NCI-H345 (cell line): ENCODE measurements around the gene CPN2.

Experiments
- DNase-seq: peaks from one replicate; lab custom pipeline; 2025; lab: John Stamatoyannopoulos, UW

CPN2 gene

DNA sequence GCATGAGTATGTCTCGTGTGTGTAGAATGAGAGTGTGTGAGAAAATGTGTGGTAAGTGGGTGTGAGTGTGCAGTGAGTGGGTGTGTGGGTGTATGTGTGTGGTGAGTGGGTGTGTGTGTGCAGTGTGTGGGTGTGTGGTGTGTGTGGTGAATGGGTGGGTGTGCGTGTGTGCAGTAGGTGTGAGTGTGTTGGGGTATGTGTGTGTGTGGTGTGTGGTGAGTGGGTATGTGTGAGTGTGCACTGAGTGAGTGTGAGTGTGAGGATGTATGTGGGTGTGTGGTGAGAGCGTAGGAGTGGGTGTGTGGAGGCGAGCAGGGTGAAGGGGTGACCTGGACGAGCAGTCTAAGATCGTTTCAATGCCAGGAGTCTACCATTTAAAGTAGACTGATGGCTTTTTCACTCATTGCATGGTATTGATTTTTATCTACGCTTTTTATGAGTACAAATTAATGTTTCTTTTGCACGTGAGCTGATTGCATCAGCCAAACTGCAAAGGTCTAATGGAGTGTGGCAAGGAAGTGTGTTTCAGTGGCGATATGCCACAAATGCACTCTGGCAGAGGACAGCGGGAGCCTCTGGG lies 1.6 kb upstream of the CPN2 start:
- DNase-seq, result no peak

DNA sequence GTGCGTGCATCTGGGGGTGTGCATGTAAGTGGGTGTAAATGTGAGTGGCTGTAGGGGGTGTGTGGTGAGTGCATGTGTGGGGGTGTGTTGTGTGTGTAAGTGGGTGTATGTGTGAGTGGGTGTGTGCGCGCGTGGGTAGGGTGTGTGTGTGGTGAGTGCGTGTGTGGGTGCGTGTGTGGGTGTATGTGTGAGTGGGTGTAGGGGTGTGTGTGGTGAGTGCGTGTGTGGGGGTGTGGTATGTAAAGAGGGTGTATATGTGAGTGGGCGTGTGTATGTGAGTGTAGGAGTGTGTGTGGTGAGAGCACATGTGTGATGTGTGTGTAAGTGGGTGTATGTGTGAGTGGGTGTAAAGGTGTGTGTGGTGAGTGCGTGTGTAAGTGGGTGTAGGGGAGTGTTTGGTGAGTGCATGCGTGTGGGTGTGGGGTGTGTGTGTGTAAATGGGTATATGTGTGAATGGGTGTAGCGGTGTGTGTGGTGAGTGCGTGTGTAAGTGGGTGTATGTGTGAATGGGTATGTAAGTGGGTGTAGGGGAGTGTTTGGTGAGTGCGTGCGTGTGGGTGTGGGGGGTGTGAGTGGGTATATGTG lies 916 bp upstream of the CPN2 start:
- no peak for DNase-seq

DNA sequence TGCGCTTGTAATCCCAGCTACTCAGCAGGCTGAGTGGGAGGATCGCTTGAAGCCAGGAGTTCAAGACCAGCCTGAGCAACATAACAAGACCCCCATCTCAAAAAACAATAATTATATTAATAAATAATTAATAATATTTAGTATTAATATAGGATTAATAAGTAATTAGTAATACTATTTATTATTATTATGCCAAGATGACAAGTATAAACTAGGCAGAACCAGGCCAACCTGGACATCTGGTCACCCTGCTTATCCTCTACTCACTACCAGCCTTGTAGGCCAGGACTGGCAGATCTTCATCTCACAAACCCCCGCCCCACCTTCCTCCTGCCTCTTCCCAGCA lies 429 bp downstream of the CPN2 start:
- no peak for DNase-seq

DNA sequence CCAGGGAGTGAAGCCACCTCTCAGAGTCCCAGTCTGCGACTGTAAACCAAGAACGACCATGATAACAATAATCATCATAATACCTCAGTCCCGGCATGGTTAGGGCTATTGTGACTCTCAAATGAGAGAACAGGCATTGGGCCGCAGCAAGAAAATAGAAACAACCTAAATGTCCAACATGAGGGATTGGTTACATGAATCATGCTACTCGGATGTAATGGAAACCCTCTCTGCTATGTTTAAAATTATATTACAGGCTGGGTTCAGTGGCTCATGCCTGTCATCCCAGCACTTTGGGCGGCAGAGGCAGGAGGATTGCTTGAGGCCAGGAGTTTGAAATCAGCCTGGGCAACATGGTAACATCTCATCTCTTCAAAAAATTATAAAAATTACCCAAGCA lies 2.8 kb downstream of the CPN2 start:
- DNase-seq, result no peak

DNA sequence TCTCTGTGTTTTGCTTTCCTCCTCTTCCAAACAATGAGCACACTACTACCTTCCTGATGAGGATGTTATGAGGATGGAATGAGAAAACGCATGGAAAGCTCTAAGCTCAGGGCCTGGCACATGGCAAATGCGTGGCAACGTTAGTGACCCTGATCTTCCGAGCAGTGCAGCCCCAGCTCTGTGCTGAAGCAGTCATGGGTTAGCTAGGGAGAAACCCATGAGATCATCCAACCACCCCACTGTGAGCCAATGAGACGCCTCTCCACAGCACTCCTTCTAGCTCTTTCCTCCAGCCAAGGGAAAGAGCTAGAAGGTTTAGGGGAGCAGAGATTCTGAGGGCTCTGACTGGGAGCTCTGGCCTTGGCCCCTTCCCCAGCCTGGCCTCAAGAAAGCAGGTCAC lies 4.5 kb downstream of the CPN2 start:
- DNase-seq, result no peak

DNA sequence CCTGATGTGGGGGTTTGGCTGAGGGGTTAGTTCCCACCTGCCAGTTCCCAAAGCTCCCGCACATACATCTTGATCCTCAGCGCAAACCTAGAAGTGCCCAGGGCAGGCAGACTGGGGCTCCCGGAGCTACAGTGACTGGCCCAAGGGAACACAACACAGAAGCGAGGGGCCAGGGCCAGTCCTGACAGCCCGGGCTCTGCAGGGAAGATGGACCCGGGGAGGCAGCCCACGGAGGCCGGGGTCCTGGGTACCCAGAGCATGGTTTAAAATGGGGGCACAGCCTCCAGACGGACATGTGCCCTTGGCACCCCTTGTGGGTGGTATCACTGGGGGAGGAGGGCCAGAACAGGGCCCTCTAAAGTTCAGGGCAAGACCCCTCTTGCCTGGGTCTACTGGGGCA lies 5.1 kb downstream of the CPN2 start:
- no peak for DNase-seq

DNA sequence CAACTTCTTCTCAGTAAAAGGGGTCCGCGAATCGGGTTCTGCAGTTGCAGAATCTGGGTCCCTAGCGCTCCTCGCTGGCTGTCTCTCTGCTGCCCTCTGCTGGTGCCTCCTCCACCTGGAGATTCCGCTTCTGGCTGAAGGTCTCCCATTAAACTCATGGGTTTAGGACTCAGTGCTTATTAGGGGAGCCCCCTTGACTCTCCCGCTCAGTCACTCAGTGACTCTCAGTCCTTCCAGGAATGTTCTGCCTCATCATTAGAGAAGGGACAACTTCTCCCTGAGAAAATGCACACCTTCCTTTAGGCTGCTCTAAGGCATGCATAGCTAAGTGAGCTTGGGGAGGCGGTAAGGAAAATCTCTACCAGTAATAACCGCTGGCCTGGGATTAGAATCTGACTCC lies 7.1 kb downstream of the CPN2 start:
- DNase-seq, result peak; percentile 66

DNA sequence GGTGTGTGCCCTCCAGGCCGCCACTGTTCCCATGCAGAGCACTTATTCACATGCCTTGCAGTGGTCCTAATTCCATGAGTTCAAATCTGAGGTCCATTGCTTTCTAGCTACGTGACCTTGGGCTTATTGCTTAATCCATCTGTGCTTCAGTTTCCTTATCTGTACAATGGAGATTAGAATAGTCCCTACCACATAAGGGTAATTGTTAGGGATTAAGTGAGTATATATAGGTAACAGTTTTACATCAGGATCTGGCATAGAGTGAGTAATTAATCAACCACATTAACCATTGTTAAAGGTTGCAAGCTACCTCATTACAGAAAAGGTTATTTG lies 7.6 kb downstream of the CPN2 start:
- no peak for DNase-seq

DNA sequence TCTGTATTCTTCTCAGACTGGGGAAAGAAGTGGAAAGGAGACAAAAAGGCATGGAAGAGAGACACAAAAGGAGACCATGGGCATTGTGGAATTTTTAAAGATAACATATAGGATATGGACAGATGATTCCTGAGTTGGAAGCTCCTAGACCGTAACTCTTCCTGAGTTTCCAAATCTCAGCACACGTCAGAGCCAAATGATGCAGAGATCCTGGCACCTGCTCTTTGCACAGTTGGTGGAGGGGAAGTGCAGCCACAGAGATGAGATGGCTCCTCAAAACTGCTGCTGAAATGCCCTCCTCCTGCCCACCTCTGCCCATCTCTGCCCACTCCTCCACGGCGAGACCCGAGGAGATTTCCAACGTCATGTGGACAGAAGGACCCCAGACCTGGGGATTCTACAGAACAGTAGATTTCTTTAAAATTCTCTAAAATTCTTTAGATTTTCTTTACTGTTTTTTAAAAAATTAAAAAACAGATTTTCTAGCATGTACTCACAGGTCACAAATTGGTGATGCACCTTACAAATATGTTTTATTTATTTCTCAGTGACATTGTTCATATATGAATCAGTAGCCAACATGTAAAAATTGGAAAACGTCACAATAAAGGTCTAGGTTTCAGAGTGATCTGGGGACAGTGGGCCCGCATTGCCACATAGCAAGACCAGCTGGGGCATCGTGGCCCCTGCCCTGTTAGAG lies 8.1 kb downstream of the CPN2 start:
- no peak for DNase-seq

DNA sequence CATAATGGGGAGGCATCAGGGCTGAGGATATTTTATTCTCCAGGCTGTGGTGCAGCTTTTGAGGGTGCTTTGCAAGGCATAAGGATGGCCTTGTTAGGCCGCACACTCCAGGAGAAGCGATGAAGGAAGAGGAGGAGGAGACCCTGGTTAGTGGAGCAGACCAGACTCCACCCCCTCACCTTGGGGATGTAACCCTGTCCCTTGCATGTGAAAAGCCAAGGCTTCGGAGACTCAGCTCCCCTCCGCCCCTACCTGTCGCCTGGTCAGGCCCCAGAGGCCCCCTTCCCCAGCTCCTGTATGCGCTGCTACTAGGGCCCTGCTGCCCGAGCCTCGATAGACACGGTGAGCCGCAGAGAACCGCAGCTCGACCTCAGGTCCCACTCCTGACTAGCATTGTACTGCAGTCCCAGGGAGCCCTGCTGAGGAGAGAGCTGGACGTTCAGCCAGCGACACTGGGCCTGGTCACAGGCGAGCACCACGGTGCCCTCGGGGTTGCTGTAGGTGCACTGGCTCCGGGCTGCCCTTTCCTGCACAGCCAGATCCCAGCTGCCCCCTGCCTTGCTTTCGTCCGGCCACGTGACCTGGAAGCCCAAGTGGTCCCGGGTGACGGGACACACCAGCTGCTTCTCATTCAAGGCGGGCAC lies 10.2 kb downstream of the CPN2 start:
- DNase-seq, result no peak

DNA sequence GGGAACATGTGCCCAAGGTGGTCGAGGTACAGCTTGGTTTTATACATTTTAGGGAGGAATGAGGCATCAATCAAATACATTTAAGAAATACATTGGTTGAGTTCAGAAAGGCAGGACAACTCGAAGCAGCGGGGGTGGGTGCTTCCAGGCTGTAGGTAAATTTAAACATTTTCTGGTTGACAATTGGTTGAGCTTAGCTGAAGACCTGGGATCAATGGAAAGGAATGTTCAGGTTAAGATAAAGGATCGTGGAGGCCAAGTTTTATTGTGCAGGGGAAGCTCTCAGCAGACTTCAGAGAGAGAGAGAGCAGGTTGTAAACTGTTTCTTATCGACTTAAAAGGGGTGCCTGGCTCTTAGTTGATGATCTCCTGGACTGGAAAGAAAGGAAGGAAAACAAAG lies 11.3 kb downstream of the CPN2 start:
- no peak for DNase-seq

DNA sequence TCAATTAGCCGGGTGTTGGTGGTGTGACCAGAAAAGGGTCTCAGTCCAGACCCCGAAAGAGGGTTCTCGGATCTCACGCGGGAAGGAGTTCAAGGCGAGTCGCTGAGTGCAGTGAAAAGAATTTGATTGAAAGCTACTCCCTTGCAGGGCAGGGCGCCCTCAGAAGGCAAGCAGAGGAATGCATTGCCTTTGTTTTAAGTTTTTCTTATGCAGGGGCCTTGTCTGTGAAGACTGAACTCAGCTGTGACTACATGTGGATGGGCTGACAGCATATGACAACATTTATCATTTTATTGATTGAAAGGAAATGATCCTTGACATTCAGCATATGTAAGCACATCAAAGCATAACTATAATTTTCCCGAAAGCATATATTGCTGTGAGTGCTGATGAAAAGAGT lies 11.8 kb downstream of the CPN2 start:
- no peak for DNase-seq

DNA sequence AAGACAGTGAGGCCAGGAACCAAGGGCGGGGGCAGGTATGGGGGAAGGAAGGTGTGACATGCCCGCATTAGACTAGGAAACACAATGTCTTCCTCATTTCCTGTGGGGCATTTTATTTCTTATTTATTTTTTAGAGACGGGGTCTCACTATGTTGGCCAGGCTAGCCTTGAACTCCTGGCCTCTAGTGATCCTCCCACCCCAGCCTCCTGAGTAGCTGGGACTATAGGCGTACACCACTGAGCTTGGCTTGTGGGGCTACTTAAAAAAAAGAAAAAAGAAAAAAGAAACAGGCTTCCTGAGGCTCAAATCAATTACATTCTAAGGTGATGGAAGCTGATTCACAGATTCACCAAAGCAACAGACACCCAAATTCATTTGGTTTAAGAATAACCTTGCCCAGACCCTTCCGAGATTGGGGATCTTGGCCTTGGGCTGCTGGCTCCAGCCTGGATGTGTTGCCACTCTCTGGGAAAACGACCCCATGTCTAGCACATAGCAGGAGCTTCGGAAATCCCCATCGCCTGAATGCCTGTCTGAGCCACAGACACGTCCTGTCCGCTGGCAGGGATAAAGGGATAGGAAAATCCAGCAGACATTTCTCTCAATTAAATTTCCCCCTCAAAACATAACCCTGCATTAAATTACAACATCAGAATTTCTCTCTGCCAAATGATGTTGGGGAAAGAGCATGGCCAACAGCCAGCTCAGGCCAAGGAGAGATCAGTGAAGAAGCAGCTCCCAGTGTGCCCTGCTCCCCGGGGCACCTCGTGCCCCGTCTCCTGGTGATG lies 13.0 kb downstream of the CPN2 start:
- DNase-seq, result no peak

DNA sequence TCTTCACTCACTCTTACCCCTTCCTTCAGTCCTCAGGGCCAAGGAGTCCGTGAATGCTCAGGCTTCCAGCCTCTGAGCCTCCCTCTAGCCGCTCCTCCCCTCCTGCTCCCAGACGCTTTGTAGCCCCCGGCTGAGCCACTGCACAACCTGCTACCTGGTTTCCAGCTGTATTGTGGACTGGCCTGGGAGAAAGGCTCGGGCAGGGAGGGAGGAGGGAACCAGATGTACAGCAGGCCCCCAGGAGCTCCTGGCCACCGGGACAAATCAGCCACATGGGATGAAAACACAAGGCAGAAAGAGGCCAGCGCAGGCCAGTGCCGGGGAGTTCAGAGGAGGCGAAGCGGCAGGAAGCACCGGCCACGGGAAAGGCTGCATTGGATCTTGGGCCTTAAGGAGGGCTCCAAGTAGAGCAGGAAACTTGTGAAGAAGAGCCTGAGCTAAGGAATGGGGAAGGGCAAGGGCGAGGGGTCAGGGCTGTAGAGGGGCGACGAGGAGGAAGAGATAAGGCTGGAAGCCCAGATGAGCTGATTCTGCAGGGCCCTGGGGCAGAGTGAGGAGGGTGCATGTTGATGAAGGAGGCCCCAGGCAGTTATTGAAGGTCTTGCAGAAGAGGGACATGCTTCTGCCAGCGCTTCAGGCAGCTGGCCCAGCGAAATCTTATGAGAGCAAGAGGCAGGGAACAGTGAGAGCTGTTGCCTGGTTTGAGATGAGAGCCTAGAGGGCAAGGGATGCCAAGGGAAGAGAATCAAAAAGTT lies 14.3 kb downstream of the CPN2 start:
- no peak for DNase-seq

DNA sequence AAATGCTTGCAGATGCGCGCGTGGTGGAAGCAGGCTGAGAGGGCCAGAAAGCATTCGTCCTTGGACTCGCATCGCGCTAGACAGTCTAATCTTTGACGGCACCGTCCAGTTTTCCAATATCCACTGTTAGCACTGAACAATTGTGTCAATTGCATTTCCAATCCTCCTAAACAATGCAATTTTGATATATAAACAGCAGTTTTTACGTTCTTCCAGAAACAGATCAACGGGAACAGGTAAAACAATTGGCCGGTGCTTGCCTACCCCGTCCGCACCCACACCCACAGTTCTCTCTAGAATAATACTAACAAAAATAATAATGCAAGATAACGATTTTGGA lies 17.2 kb downstream of the CPN2 start:
- no peak for DNase-seq

DNA sequence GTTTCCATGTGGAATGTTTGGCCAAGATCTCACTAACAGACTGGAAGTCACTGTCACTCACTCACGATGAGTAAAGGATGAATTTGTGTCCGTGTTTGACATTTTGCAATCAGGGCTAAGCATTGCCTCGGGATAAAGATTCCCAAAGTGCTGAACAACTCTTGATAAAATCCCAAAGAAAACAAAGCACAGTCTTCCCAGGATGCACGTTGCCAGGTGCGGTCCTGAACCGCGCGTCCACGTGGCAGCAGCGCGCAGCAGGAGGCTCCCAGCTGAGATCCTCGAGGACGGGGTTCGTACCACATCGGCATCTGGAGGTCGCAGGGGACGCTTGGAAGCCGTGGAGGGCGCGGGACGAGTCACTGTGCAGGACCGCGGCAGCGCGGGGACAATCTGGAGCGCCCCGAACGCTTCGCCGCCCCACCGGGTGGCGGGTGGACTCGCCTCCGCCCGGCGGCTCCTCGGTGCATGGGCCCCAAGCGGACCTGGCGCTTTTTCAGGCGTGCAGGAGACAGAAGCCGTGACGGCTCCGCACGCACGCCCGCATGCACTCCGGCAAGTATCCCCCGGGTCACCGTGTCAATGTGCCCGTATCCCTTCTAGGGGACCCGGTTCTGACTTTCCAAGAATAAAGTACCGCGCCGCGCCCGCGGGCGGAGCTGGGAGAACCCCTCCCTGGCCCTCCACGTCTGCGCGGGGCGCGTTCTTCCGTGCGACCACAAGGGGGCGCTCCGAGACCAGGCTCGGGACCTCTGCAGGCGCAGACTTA lies 17.7 kb downstream of the CPN2 start:
- DNase-seq, result no peak

DNA sequence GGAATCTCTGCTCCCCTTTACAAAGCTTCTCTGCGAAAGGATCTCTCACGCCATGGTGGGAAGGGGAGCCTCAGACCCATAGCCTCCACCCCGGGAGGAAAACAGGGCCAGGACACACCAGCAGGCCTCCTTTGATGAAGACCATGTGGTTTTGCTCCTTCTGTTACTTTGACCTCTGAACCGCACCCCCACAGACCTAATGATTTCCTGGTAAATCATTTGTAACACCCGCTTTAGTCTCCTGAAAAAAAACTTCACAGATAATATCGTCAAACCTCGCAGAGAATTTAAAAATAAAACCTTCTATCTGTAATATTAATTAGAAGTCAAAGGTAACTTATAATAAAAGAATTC lies 18.3 kb downstream of the CPN2 start:
- DNase-seq, result no peak

DNA sequence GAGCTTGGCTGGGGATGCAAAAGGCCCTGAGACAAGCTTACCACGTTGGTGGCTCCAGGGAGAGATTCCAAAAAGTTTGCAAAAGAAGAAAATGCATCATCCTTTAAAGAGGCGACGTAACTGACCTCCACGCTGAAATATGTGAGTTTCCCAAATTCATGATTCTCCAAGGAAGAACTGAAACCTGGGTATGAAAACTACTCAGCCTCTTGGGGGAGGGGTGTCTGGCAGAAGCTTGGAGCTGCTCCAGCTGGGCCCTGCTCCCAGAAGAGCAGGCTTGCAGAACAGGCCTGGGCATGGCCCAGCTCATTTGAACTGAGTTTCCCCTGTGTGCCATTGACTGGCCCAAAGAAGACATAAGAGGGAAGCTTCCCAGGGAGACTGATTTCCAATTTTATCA lies 20.5 kb downstream of the CPN2 start:
- DNase-seq, result no peak

DNA sequence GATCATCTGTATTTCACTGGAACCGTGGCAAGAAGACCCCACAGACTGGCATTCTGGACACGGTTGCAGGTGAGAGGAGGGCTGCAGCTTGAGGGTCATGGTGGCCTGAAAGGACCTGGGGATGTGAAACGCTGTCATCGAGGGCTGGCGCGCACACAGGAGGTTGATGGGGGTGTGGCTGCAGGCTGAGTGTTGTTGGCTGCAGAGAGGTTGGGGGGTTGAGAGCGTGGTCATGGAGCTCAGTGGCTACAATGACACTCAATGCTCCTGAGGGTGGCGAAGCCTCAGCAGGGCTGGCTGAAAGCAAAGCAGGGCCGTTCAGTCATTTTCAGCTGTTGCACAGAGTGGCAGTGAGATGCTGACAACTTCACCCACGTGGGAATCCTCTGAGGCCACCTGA lies 21.0 kb downstream of the CPN2 start:
- DNase-seq, result no peak

DNA sequence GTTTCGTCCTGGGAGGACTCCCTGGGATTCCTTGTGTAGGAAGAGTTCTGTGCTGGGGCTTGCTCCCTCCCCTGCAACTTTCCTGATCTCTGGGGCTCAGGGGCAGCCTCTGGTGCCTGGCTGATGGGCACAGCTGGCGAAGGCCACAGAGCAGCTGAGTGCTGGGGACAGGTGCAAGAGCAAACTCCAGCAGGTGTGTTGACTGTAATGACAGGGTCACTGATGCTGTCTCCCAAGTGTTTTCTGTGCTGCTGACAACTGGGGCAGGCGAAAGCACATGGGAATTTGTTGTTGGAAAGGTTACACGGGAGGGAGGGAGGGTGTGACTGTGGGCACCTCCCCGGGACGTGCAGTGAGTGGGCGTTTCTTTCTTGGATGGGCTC lies 21.6 kb downstream of the CPN2 start:
- no peak for DNase-seq

DNA sequence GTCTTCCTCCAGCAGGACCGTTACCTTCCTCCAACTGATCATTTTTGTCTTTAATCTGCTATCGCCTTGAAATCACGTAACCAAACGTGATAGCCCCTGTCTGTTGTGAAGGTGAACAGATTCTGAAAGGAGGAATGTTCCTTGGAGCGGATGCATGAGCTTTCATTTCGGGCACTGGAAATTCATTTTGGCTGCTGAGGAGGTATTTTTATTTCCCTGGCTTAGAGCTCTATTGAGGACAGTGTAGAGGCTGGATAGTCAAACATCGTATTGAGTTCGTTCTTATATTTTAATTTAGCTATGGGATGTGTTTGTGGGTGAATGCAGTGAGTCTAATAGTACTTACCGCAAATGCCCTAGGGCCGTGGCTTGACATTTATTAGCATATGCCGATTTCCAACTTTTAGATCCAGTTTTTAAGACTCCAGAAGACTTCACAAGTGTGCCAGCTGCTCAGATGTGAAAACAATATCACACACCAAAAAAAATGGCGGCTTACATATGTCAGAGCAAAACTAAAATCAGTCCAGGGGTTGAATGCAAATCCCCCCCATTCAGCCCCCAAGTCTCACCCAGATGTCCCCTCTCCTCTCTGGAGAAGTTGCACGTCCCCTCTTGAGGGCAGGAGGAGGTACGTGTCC lies 22.1 kb downstream of the CPN2 start:
- DNase-seq, result no peak
